ENCODE data around the gene DNAJC4. TPM values are rescaled to one million over a fixed set of nuclear protein-coding genes. Genes with fewer than 3 reads are reported as not detected.

The DNAJC4 gene
- total and polyA plus RNA-seq, 9 of the 15 experiments (the other 6 are each of a cell fraction or from before 2014, with no cell fraction given), result 4.0 to 32.6 (median 19.9) TPM

DNA sequence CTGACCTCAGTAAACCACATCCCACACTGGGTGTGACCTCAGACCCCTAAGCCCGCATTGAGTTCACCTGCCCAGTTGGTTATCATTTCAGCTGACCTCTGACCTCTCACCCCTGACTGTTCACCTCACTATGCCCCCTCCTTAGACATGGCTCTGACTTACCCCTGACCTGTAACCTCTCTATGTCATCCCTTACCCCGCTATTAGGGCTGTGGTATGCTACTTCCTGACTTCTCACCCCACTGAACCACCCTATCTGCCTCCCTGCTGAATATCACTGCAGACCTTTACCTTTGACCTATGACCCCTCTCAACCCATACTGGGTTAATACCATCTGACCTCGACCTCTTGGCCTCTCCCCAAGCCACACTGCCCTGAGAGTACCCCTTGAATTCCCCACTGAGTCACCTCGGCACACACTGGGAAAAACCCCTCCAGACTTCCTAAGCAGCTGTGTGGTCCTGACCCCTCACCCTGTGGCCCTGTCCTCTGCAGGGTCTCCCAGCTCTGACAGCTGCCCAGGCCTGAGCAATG, 29.3 kb downstream of the DNAJC4 start (continued):
- TF ChIP-seq TAF15 (IDR thresholded peaks at IDR 0.05; ENCODE audit: low read depth, low read length) (no peak), ZNF561 (CRISPR knock-in tag; conservative IDR thresholded peaks at IDR 0.05) (no peak), CHD4 (IDR thresholded peaks at IDR 0.05; ENCODE audit: insufficient read depth, insufficient replicate concordance, low read depth, low read length, poor library complexity, severe bottlenecking) (no peak), ZNF76 (CRISPR knock-in tag; IDR thresholded peaks at IDR 0.05; ENCODE audit: borderline replicate concordance) (no peak), TSC22D4 (tag; IDR thresholded peaks at IDR 0.05) (no peak), ZNF124 (CRISPR knock-in tag; IDR thresholded peaks at IDR 0.05) (no peak), CBFB (CRISPR knock-in tag; IDR thresholded peaks at IDR 0.05) (no peak), ZNF778 (CRISPR knock-in tag; IDR thresholded peaks at IDR 0.05) (no peak), SRSF9 (IDR thresholded peaks at IDR 0.05; ENCODE audit: borderline replicate concordance, low read depth, low read length) (no peak), NFATC3 (IDR thresholded peaks at IDR 0.05) (no peak), CBX1 (IDR thresholded peaks at IDR 0.05; ENCODE audit: low read depth) (no peak), SRSF7 (optimal IDR thresholded peaks at IDR 0.05; ENCODE audit: low read depth, low read length) (no peak), RBM25 (IDR thresholded peaks at IDR 0.05; ENCODE audit: low read depth, low read length, severe bottlenecking) (no peak), ESRRA (IDR thresholded peaks at IDR 0.05; ENCODE audit: borderline replicate concordance, low read depth) (peak; percentile 75)
- TF ChIP-seq, protein P1, sequence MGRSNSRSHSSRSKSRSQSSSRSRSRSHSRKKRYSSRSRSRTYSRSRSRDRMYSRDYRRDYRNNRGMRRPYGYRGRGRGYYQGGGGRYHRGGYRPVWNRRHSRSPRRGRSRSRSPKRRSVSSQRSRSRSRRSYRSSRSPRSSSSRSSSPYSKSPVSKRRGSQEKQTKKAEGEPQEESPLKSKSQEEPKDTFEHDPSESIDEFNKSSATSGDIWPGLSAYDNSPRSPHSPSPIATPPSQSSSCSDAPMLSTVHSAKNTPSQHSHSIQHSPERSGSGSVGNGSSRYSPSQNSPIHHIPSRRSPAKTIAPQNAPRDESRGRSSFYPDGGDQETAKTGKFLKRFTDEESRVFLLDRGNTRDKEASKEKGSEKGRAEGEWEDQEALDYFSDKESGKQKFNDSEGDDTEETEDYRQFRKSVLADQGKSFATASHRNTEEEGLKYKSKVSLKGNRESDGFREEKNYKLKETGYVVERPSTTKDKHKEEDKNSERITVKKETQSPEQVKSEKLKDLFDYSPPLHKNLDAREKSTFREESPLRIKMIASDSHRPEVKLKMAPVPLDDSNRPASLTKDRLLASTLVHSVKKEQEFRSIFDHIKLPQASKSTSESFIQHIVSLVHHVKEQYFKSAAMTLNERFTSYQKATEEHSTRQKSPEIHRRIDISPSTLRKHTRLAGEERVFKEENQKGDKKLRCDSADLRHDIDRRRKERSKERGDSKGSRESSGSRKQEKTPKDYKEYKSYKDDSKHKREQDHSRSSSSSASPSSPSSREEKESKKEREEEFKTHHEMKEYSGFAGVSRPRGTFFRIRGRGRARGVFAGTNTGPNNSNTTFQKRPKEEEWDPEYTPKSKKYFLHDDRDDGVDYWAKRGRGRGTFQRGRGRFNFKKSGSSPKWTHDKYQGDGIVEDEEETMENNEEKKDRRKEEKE (IDR thresholded peaks at IDR 0.05; ENCODE audit: borderline replicate concordance in 1 of 2, control insufficient read depth in 1 of 2, low read depth in 2 of 2, low read length in 1 of 2), result no peak
- TF ChIP-seq, protein P2, sequence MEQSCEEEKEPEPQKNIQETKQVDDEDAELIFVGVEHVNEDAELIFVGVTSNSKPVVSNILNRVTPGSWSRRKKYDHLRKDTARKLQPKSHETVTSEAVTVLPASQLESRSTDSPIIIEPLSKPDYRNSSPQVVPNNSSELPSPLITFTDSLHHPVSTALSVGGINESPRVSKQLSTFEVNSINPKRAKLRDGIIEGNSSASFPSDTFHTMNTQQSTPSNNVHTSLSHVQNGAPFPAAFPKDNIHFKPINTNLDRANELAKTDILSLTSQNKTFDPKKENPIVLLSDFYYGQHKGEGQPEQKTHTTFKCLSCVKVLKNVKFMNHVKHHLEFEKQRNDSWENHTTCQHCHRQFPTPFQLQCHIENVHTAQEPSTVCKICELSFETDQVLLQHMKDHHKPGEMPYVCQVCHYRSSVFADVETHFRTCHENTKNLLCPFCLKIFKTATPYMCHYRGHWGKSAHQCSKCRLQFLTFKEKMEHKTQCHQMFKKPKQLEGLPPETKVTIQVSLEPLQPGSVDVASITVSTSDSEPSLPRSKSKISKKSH (CRISPR knock-in tag; IDR thresholded peaks at IDR 0.05), result no peak
- TF ChIP-seq, protein P3, sequence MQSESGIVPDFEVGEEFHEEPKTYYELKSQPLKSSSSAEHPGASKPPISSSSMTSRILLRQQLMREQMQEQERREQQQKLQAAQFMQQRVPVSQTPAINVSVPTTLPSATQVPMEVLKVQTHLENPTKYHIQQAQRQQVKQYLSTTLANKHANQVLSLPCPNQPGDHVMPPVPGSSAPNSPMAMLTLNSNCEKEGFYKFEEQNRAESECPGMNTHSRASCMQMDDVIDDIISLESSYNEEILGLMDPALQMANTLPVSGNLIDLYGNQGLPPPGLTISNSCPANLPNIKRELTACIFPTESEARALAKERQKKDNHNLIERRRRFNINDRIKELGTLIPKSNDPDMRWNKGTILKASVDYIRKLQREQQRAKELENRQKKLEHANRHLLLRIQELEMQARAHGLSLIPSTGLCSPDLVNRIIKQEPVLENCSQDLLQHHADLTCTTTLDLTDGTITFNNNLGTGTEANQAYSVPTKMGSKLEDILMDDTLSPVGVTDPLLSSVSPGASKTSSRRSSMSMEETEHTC (IDR thresholded peaks at IDR 0.05), result no peak
- TF ChIP-seq, protein P4, sequence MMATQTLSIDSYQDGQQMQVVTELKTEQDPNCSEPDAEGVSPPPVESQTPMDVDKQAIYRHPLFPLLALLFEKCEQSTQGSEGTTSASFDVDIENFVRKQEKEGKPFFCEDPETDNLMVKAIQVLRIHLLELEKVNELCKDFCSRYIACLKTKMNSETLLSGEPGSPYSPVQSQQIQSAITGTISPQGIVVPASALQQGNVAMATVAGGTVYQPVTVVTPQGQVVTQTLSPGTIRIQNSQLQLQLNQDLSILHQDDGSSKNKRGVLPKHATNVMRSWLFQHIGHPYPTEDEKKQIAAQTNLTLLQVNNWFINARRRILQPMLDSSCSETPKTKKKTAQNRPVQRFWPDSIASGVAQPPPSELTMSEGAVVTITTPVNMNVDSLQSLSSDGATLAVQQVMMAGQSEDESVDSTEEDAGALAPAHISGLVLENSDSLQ (IDR thresholded peaks at IDR 0.05), result no peak
- TF ChIP-seq, protein P5, sequence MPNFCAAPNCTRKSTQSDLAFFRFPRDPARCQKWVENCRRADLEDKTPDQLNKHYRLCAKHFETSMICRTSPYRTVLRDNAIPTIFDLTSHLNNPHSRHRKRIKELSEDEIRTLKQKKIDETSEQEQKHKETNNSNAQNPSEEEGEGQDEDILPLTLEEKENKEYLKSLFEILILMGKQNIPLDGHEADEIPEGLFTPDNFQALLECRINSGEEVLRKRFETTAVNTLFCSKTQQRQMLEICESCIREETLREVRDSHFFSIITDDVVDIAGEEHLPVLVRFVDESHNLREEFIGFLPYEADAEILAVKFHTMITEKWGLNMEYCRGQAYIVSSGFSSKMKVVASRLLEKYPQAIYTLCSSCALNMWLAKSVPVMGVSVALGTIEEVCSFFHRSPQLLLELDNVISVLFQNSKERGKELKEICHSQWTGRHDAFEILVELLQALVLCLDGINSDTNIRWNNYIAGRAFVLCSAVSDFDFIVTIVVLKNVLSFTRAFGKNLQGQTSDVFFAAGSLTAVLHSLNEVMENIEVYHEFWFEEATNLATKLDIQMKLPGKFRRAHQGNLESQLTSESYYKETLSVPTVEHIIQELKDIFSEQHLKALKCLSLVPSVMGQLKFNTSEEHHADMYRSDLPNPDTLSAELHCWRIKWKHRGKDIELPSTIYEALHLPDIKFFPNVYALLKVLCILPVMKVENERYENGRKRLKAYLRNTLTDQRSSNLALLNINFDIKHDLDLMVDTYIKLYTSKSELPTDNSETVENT (CRISPR knock-in tag; IDR thresholded peaks at IDR 0.05), result no peak
